ENCODE data around the gene ZNF664. TPM values are rescaled to one million over a fixed set of nuclear protein-coding genes. Genes with fewer than 3 reads are reported as not detected.

The ZNF664 gene
- total and polyA plus RNA-seq, 2 experiments from 2014 or later, result 11.3 to 29.1 TPM

DNA sequence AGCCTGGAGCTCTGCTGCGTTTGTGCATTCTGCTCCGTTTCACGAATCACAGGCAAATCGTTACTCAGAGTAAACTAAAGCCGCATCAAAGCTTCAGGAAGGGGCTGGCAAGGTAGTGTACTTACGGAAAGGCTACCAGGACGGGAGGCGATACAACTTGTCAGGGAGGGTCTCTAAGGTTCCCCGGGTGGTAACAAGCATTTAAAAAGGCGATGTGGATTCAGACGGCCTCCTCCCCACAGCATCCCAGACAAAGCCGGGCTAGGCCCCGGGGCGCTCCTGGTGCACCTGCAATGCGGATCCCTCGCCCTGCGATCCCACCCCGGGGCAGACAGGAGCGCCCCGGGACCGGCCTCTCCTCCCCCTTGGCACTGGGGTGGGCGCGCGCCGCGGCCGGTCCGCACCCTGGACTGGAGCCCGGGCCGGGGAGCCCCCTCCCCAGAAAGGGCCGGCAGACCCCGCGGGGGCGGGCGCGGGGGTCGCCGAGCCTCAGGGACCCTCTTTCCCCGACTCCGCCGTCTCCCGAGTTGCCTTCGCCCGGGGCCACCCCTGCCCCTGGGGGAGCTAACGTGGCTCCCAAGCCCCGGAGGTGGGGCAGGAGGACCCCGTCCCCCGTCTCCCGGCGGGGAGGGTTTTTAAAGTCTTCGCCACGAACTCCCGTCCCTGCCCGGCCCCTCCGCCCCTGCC is 1.1 kb upstream of the ZNF664 start:
- Histone ChIP-seq H2AFZ (peak overlapping the region; percentile 80), H3K9me3 (ENCODE audit: low read depth) (no peaks in the 10 kb centered on the region), H3K4me2 (ENCODE audit: unreplicated experiment) (peak overlapping the region; percentile 97), H3K4me1 (ENCODE audit: insufficient read depth) (peaks cover 37% of the 10 kb centered on the region), H3K79me2 (ENCODE audit: insufficient read depth) (peaks cover 62% of the 10 kb centered on the region), H4K20me1 (ENCODE audit: insufficient read depth) (peaks cover 4% of the 10 kb centered on the region; the same call in 1 of the 2 replicates), H3K9me2 (ENCODE audit: insufficient read depth) (no peaks in the 10 kb centered on the region), H3F3A (ENCODE audit: insufficient read depth) (peaks cover 45% of the 10 kb centered on the region), H3K27me3 (replicated peaks; ENCODE audit: insufficient read depth) (no peaks in the 10 kb centered on the region), H3K9ac (peak overlapping the region; percentile 82), H3K27ac (peak overlapping the region; percentile 59), H3K4me3 (peak overlapping the region; percentile 86), H3K36me3 (ENCODE audit: low read depth) (no peaks in the 10 kb centered on the region)
- DNase-seq, result peak; percentile 76
- TF ChIP-seq EZH2 (IDR thresholded peaks at IDR 0.05; ENCODE audit: insufficient read depth, poor library complexity, severe bottlenecking) (no peak), EZH2phosphoT487 (IDR thresholded peaks at IDR 0.05; ENCODE audit: insufficient read depth, low read depth) (no peak)
- WGBS, 2 experiments (ENCODE audit: low coverage in 1 of 2, low lambda C conversion rate in 2 of 2, missing lambda C conversion rate in 2 of 2), result 2% methylated on average over 31 to 49 of the region's 55 CpGs
- in situ Hi-C loops (cut with MboI), result no loop called here

DNA sequence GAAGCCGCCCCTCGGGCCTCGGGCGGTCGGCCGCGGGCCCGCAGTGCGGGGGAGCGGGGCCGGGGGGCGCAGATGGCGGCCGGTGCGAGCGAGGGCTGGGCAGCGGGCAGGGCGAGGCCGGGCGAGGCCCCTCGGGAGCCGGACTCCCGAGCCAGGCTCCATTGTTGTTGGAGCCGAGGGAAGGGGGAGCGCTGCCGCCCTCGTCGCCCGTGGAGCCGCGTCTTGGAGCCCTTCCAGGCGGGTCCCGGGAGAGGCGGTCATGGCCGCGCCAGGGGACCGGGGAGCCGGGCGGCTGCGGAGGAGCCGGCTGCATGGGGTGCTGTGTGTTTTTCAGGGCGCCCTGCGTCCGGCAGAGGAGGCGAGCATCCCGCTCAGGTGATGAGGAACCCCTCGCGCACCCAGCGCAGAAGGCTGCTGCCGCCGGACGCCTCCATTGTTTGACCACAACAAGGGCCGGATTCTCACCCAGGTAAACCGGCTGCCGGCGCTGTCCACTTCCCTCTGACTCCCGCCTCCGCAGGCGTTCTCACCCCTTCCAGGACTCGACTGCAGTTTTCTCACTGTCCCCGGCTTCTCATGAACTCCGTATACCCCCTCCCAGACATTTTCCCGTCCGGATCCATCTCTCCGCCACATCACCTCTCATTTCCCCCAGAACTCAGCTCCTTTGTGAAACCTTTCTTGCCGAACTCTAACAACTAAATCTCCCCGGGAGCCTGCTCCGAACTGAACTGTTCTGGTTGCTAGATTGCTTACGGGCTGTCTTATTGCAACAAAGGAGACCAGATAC is 732 bp downstream of the ZNF664 start:
- Histone ChIP-seq H3K9ac (peak overlapping the region; percentile 73), H3K27ac (peak overlapping the region; percentile 23; the same call in 1 of the 2 replicates), H3K79me2 (ENCODE audit: insufficient read depth) (peaks cover 53% of the 10 kb centered on the region), H3K36me3 (ENCODE audit: low read depth) (no peaks in the 10 kb centered on the region), H3K9me2 (ENCODE audit: insufficient read depth) (no peaks in the 10 kb centered on the region), H3F3A (ENCODE audit: insufficient read depth) (peaks cover 26% of the 10 kb centered on the region), H3K9me3 (ENCODE audit: low read depth) (no peaks in the 10 kb centered on the region), H4K20me1 (ENCODE audit: insufficient read depth) (no peaks in the 10 kb centered on the region), H3K4me1 (ENCODE audit: insufficient read depth) (peaks cover 18% of the 10 kb centered on the region), H3K4me2 (ENCODE audit: unreplicated experiment) (peak overlapping the region; percentile 94), H3K4me3 (peak overlapping the region; percentile 76), H2AFZ (peak overlapping the region; percentile 84), H3K27me3 (replicated peaks; ENCODE audit: insufficient read depth) (no peaks in the 10 kb centered on the region)
- WGBS, 2 experiments (ENCODE audit: low coverage in 1 of 2, low lambda C conversion rate in 2 of 2, missing lambda C conversion rate in 2 of 2), result 2 to 5% methylated on average over 41 to 54 of the region's 69 CpGs
- no peak for TF ChIP-seq EZH2phosphoT487 (IDR thresholded peaks at IDR 0.05; ENCODE audit: insufficient read depth, low read depth)
- no peak for TF ChIP-seq EZH2 (IDR thresholded peaks at IDR 0.05; ENCODE audit: insufficient read depth, poor library complexity, severe bottlenecking)
- in situ Hi-C loops (cut with MboI), result no loop called here
- peak; percentile 56 for DNase-seq

DNA sequence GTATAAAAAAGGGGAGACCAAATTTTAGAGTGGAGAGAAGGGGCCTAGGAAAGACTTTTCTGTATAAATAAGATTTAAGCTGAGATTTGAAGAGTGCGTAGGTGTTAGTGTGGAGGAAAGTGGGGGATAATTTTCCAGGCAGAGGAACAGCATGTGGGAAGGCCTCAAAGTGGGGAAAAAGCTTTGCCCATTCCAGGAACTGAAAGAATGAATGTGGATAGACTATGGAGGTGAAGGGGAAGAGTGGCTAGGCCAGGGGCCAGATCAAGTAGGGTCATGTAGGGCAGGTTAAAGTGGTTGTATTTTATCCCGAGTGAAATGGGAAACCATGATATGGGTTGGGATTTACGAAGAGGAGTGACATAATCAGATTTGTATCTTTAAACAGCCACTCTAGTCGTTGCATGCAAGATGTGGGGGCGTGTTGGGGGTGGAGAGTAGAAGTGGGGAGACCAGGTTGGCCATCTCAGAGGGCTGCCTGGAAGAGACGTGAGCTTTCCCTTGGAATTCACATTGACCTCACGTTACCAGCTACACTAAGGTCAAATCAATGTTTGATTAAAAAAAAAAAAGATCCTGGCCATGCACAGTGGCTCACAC is 3.3 kb downstream of the ZNF664 start:
- WGBS, 2 experiments (ENCODE audit: low coverage in 1 of 2, low lambda C conversion rate in 2 of 2, missing lambda C conversion rate in 2 of 2), result 97 to 98% methylated on average over 7 of the region's 7 CpGs

DNA sequence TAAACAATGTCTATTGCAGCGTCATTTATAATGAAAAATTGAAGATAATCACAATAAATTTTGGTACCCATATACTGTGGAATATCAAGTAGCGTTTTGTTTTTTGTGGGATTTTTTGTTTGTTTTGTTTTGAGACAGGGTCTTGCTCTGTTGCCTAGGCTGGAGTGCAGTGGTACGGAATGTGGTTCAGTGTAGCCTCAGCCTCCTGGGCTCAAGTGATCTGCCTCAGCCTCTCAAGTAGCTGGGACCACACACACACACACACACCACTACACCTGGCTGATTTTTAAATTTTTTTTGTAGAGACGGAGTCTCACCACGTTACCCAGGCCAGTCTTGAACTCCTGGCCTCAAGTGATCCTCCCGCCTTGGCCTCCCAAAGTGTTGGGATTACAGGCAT is 6.6 kb downstream of the ZNF664 start:
- no peaks in the 10 kb centered on the region for H3F3A ChIP-seq (ENCODE audit: insufficient read depth)
- H3K9me2 ChIP-seq (ENCODE audit: insufficient read depth), result no peaks in the 10 kb centered on the region
- TF ChIP-seq EZH2 (IDR thresholded peaks at IDR 0.05; ENCODE audit: insufficient read depth, poor library complexity, severe bottlenecking) (no peak), EZH2phosphoT487 (IDR thresholded peaks at IDR 0.05; ENCODE audit: insufficient read depth, low read depth) (no peak)
- H3K36me3 ChIP-seq (ENCODE audit: low read depth), result no peaks in the 10 kb centered on the region
- WGBS, 2 experiments (ENCODE audit: low coverage in 1 of 2, low lambda C conversion rate in 2 of 2, missing lambda C conversion rate in 2 of 2), result 97 to 98% methylated on average over 6 of the region's 6 CpGs
- in situ Hi-C loops (cut with MboI), result no loop called here
- H3K9me3 ChIP-seq (ENCODE audit: low read depth), result no peaks in the 10 kb centered on the region
- H3K79me2 ChIP-seq (ENCODE audit: insufficient read depth), result peaks cover 53% of the 10 kb centered on the region
- H4K20me1 ChIP-seq (ENCODE audit: insufficient read depth), result no peaks in the 10 kb centered on the region
- no peak for DNase-seq
- no peak overlapping the region for H3K4me2 ChIP-seq (ENCODE audit: unreplicated experiment)
- H2AFZ ChIP-seq, result no peak overlapping the region
- no peak overlapping the region for H3K4me3 ChIP-seq
- H3K27me3 ChIP-seq (replicated peaks; ENCODE audit: insufficient read depth), result no peaks in the 10 kb centered on the region
- H3K27ac ChIP-seq, result no peak overlapping the region
- H3K4me1 ChIP-seq (ENCODE audit: insufficient read depth), result no peaks in the 10 kb centered on the region
- no peak overlapping the region for H3K9ac ChIP-seq

More for the DNA sequence above, 3.3 kb downstream of the ZNF664 start:
- no peak for DNase-seq
- no peaks in the 10 kb centered on the region for H3K9me2 ChIP-seq (ENCODE audit: insufficient read depth)
- no peak overlapping the region for H3K27ac ChIP-seq
- H3F3A ChIP-seq (ENCODE audit: insufficient read depth), result peaks cover 4% of the 10 kb centered on the region; the same call in 1 of the 2 replicates
- H3K27me3 ChIP-seq (replicated peaks; ENCODE audit: insufficient read depth), result no peaks in the 10 kb centered on the region
- no peak overlapping the region for H3K9ac ChIP-seq
- no peak overlapping the region for H3K4me2 ChIP-seq (ENCODE audit: unreplicated experiment)
- no peaks in the 10 kb centered on the region for H4K20me1 ChIP-seq (ENCODE audit: insufficient read depth)
- H3K9me3 ChIP-seq (ENCODE audit: low read depth), result no peaks in the 10 kb centered on the region
- peaks cover 6% of the 10 kb centered on the region for H3K4me1 ChIP-seq (ENCODE audit: insufficient read depth)
- in situ Hi-C loops (cut with MboI), result no loop called here
- peaks cover 57% of the 10 kb centered on the region for H3K79me2 ChIP-seq (ENCODE audit: insufficient read depth)
- no peak overlapping the region for H3K4me3 ChIP-seq
- TF ChIP-seq EZH2phosphoT487 (IDR thresholded peaks at IDR 0.05; ENCODE audit: insufficient read depth, low read depth) (no peak), EZH2 (IDR thresholded peaks at IDR 0.05; ENCODE audit: insufficient read depth, poor library complexity, severe bottlenecking) (no peak)
- no peaks in the 10 kb centered on the region for H3K36me3 ChIP-seq (ENCODE audit: low read depth)
- no peak overlapping the region for H2AFZ ChIP-seq

All from GM23248 (cell line).